ENCODE data around the gene SH3TC1. TPM values are rescaled to one million over a fixed set of nuclear protein-coding genes. Genes with fewer than 3 reads are reported as not detected.

The SH3TC1 gene
- total RNA-seq, 1 donor from 2014 or later, result 73.1 TPM

DNA sequence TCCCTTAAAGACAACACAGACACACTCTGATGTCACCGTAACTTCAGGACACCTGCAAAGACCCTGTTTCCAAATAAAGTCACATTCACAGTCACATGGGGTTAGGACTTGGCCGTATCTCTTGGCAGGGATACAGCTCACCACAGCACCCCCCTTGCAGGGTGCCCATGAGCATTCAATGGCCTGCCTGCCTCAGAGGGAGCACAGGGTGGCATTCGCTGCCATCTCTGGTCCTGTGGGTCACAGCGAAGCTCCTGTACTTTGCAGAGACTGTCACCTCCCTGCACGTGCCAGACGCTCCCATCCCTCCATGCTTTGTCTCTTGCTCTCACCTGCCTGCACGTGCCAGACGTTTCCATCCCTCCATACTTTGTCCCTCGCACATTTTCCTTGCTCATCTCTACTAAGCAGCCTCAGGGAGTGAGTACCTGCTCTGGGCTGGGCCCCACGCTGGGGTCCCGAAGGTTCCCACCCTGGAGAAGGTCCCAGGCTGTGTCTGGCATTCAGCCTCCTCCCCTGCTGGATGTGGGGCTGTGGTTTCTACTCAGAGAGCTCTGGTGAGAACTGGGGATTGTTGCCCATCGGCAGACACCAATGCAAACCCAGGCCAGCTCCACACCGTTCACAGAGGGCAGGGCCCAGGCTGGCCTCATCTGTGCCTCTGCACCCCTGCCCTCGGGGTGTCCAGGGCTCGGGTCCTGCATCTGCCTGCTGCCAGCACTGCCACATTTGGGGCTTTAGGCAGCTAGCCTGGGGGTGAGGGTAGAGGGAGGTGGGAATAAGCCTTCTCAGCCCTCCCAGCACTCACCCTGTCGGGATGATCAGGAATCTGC lies 86.3 kb downstream of the SH3TC1 start:
- Histone ChIP-seq H3K4me3 (no peak overlapping the region), H3K27ac (no peak overlapping the region), H3K9me3 (no peaks in the 10 kb centered on the region), H3K36me3 (no peaks in the 10 kb centered on the region), H3K27me3 (ENCODE audit: low read depth) (no peaks in the 10 kb centered on the region), H3K4me1 (no peaks in the 10 kb centered on the region)
- DNase-seq (no peak), ATAC-seq (no peak)
- TF ChIP-seq, protein P1, sequence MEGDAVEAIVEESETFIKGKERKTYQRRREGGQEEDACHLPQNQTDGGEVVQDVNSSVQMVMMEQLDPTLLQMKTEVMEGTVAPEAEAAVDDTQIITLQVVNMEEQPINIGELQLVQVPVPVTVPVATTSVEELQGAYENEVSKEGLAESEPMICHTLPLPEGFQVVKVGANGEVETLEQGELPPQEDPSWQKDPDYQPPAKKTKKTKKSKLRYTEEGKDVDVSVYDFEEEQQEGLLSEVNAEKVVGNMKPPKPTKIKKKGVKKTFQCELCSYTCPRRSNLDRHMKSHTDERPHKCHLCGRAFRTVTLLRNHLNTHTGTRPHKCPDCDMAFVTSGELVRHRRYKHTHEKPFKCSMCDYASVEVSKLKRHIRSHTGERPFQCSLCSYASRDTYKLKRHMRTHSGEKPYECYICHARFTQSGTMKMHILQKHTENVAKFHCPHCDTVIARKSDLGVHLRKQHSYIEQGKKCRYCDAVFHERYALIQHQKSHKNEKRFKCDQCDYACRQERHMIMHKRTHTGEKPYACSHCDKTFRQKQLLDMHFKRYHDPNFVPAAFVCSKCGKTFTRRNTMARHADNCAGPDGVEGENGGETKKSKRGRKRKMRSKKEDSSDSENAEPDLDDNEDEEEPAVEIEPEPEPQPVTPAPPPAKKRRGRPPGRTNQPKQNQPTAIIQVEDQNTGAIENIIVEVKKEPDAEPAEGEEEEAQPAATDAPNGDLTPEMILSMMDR (IDR thresholded peaks at IDR 0.05), result no peak
- intact Hi-C loops (cut with DNase I), result no loop called here

DNA sequence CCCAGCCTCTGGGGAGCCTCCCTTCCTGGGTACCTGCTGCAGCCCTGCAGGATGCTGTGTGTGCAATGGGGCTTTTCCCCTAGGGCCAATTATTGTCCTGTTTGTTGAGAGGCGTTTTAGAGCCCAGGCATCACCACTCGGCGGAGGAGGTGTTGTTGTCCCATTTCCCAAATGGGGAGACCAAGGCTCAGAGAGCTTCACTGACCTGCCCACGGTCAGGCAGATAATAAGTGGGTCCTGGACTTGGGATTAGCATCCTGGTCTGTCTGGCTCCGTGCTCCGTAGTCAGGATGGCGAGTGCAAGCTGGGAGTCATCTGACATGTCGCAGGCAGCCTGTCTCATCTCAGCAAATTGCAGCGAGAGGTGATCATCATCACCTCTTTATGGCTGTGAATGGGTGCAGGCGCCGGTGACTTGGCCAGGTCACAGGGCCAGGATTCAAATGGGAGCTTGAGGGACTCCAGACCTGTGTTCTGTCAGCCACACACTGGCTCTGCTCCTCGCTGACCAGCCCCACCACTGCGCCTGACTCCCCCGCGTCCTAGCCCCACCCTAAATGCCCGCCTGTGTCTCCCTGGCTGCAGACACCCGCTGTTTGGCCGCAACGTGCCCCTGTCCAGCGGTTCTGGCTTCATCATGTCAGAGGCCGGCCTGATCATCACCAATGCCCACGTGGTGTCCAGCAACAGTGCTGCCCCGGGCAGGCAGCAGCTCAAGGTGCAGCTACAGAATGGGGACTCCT lies 87.1 kb downstream of the SH3TC1 start:
- no peaks in the 10 kb centered on the region for H3K36me3 ChIP-seq
- ATAC-seq, result no peak
- TF ChIP-seq, protein P1 (IDR thresholded peaks at IDR 0.05), result no peak
- DNase-seq, result no peak
- no peaks in the 10 kb centered on the region for H3K27me3 ChIP-seq (ENCODE audit: low read depth)
- no peak overlapping the region for H3K4me3 ChIP-seq
- H3K4me1 ChIP-seq, result no peaks in the 10 kb centered on the region
- intact Hi-C loops (cut with DNase I), result no loop called here
- no peaks in the 10 kb centered on the region for H3K9me3 ChIP-seq
- H3K27ac ChIP-seq, result no peak overlapping the region

DNA sequence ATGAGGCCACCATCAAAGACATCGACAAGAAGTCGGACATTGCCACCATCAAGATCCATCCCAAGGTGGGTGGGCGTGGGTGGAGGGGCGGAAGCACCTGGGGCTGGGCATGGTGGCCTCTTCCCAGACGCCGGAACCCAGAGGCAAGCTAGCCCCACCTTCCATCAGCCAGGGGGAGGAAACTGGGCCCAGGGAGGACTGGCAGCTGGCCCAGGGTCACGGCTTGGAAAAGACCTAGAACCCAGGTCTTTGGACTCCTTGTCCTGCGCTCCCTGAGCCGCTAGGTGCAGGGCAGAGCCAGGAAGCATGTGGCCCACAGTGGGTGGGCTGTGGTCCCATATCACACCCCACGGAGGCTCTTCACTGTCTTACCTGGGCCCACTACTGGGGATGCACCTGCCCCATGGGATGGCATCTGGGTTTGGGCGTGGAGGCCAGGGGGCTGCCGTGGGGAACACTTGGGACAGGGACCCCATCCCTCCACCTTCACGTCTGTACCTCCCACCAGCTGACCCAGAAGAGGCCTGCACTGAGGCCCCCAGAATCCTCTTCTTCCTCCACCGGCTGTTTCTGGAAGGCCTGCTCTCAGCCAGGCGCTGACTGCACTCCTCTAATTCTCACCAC lies 87.7 kb downstream of the SH3TC1 start:
- ATAC-seq, result no peak
- H3K27ac ChIP-seq, result no peak overlapping the region
- TF ChIP-seq, protein P1 (IDR thresholded peaks at IDR 0.05), result no peak

DNA sequence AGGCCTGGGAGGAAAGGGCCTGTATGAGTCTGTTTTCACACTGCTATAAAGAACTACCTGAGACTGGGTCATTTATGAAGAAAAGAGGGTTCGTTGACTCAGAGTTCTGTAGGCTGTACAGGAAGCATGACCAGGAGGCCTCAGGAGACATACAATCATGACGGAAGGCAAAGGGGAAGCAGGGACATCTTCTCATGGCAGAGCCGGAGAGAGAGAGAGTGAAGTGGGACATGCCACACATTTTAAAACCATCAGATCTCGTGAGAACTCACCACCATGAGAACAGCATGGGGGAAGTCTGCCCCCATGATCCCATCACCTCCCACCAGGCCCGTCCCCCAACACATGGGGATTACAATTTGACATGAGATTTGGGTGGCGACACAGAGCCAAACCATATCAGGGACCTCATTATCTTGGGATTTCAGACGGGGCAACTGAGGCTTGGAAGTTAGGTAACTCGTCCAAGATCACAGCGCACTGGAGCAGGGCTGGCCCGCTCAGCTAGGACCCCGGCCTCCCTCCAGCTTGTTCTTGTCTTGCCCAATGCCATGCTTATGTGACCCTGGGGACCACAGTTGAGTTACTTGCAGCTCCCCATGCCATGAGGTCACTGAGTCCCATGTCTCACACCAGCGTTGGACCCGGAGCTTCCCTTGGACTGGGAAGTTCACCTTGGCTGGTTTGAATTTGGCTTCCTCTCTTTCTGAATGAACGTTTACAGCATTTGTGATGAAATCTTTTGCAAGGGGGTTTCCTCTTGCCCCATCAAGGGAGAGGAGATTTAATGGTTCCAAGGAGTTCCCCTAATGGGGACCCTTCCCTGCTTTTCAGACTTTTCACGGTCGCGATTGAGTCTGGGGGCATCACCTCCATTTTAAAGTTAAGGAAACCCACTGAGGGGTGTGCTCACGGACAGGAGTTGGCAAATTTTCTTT lies 88.5 kb downstream of the SH3TC1 start:
- TF ChIP-seq, protein P1 (IDR thresholded peaks at IDR 0.05), result no peak
- Histone ChIP-seq H3K4me3 (no peak overlapping the region), H3K4me1 (no peaks in the 10 kb centered on the region), H3K9me3 (no peaks in the 10 kb centered on the region), H3K27ac (no peak overlapping the region), H3K27me3 (ENCODE audit: low read depth) (no peaks in the 10 kb centered on the region), H3K36me3 (no peaks in the 10 kb centered on the region)
- DNase-seq, result no peak
- no peak for ATAC-seq
- intact Hi-C loops (cut with DNase I), result no loop called here

More for the DNA sequence above, 87.7 kb downstream of the SH3TC1 start:
- H3K4me1 ChIP-seq, result no peaks in the 10 kb centered on the region
- no peaks in the 10 kb centered on the region for H3K9me3 ChIP-seq
- no peaks in the 10 kb centered on the region for H3K27me3 ChIP-seq (ENCODE audit: low read depth)
- H3K4me3 ChIP-seq, result no peak overlapping the region
- intact Hi-C loops (cut with DNase I), result no loop called here
- no peak for DNase-seq
- no peaks in the 10 kb centered on the region for H3K36me3 ChIP-seq
